Stimulated activated CD4-positive, alpha-beta T cell treated with anti-CD3 and anti-CD28 coated beads, TNF-alpha, amount 100 ng/mL, for 4 hours (primary cell): ENCODE results near the gene MOV10L1.

Experiments used
- DNase-seq, 3 experiments: peaks; one replicate each; pipeline ENCODE4 v3.0.0-alpha.2; 2020; ENCODE audit warnings: low read depth in 3 of 3

MOV10L1 gene

GRCh38 chr22:50058906-50059880 lies 30.6 kb upstream of the MOV10L1 start:
- no peak for DNase-seq

- no peak for DNase-seq
Measured at GRCh38 chr22:50059881-50060262, 29.9 kb upstream of the MOV10L1 start.

- DNase-seq: no peak
Measured at GRCh38 chr22:50060441-50061140, 29.2 kb upstream of the MOV10L1 start.

- DNase-seq: no peak
Measured at GRCh38 chr22:50061141-50061823, 28.5 kb upstream of the MOV10L1 start.

GRCh38 chr22:50061824-50062355 lies 27.9 kb upstream of the MOV10L1 start:
- DNase-seq: no peak

GRCh38 chr22:50062509-50063135 lies 27.2 kb upstream of the MOV10L1 start:
- no peak for DNase-seq

GRCh38 chr22:50063589-50064393 lies 26.0 kb upstream of the MOV10L1 start:
- DNase-seq: no peak

GRCh38 chr22:50064453-50064852 lies 25.4 kb upstream of the MOV10L1 start:
- no peak for DNase-seq

- DNase-seq: no peak
Measured at GRCh38 chr22:50067244-50067643, 22.6 kb upstream of the MOV10L1 start.

GRCh38 chr22:50068096-50068495 lies 21.7 kb upstream of the MOV10L1 start:
- no peak for DNase-seq

- no peak for DNase-seq
Measured at GRCh38 chr22:50070366-50070765, 19.4 kb upstream of the MOV10L1 start.

- DNase-seq: no peak
Measured at GRCh38 chr22:50071432-50072166, 18.2 kb upstream of the MOV10L1 start.

GRCh38 chr22:50072167-50072555 lies 17.6 kb upstream of the MOV10L1 start:
- no peak for DNase-seq

GRCh38 chr22:50072714-50073538 lies 16.9 kb upstream of the MOV10L1 start:
- no peak for DNase-seq

GRCh38 chr22:50074056-50074455 lies 15.8 kb upstream of the MOV10L1 start:
- no peak for DNase-seq

GRCh38 chr22:50074551-50075530 lies 15.0 kb upstream of the MOV10L1 start:
- no peak for DNase-seq

- no peak for DNase-seq
Measured at GRCh38 chr22:50076646-50077535, 12.9 kb upstream of the MOV10L1 start.
